Measurements from ENCODE around the gene ADAM10.

DNA sequence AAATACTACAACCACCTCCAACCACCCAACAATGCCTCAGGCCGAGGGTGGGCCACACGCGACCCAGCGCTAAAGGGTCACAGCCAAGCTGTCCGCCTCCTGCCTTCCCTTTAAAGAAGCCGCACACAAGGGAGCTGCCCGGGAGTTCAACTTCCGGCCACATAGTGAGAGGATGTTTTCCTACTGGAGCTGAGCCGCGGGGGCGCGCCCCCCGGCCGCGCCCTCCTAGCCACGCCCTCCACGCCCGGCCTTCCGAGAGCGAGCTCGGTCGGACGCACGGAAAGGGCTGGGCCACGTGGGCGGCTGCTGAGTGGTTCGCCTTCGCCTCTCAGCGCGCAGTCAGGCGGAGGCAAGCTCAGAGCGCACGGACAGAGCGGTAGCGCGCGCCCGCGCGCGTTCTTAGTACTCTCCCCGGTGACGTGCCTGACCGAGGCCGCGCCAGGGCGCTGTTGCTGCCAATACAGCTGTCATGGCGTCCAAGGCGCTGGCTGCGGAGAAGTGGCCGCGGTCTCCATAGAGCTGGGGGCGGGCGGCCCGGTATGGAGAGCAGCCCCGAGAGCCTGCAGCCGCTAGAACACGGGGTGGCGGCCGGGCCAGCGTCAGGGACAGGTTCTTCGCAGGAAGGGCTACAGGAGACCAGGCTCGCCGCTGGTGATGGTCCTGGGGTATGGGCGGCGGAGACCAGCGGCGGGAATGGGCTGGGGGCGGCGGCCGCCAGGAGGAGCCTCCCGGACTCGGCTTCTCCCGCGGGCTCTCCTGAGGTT lies 21.5 kb upstream of the ADAM10 start, which contains the start of gene MINDY2:
- TF ChIP-seq, protein P1, sequence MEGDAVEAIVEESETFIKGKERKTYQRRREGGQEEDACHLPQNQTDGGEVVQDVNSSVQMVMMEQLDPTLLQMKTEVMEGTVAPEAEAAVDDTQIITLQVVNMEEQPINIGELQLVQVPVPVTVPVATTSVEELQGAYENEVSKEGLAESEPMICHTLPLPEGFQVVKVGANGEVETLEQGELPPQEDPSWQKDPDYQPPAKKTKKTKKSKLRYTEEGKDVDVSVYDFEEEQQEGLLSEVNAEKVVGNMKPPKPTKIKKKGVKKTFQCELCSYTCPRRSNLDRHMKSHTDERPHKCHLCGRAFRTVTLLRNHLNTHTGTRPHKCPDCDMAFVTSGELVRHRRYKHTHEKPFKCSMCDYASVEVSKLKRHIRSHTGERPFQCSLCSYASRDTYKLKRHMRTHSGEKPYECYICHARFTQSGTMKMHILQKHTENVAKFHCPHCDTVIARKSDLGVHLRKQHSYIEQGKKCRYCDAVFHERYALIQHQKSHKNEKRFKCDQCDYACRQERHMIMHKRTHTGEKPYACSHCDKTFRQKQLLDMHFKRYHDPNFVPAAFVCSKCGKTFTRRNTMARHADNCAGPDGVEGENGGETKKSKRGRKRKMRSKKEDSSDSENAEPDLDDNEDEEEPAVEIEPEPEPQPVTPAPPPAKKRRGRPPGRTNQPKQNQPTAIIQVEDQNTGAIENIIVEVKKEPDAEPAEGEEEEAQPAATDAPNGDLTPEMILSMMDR (conservative IDR thresholded peaks at IDR 0.05; ENCODE audit: low read length) = peak; percentile 25
- TF ChIP-seq EZH2phosphoT487 (IDR thresholded peaks at IDR 0.05; ENCODE audit: borderline replicate concordance) = no peak

All from Loucy (cell line).